HCT116 (cell line): ENCODE measurements around the gene RBM20.

Source experiments
- EZH2phosphoT487 ChIP-seq: fragments of 200-600 bp; IDR thresholded peaks from 2 replicates; pipeline ENCODE4 v1.6.1; 2018; ENCODE audit warnings: antibody characterized with exemption, borderline replicate concordance
- POLR2A ChIP-seq: IDR thresholded peaks from 2 replicates; pipeline ENCODE4 v1.7.0; 2011; ENCODE audit warnings: borderline replicate concordance; ENCODE audit not compliant: insufficient read depth, insufficient read length; ENCODE audit errors: extremely low read depth
- POLR2AphosphoS5 ChIP-seq: IDR thresholded peaks from 2 replicates; pipeline ENCODE4 v1.6.1; 2011; ENCODE audit warnings: mild to moderate bottlenecking, low read depth, low read length, moderate library complexity
- SIN3A ChIP-seq: IDR thresholded peaks from 2 replicates; pipeline ENCODE4 v1.6.1; 2012; ENCODE audit warnings: low read depth
- YY1 ChIP-seq: IDR thresholded peaks from 2 replicates; pipeline ENCODE4 v1.6.1; 2011; ENCODE audit warnings: low read length, low read depth, moderate library complexity, mild to moderate bottlenecking; ENCODE audit not compliant: insufficient replicate concordance; ENCODE audit errors: extremely low read depth
- ZNF274 ChIP-seq: fragments of 200-500 bp; sonication (Bioruptor generic); IDR thresholded peaks from 2 replicates; pipeline ENCODE4 v1.6.1; 2014; ENCODE audit warnings: mild to moderate bottlenecking, low read depth, low read length, inconsistent platforms
- TF ChIP-seq, protein P1 (sequence below), 3 experiments: fragments of 200-600 bp in 1 of 3; sonication (generic) in 1 of 3; IDR thresholded peaks in 2 of 3; conservative IDR thresholded peaks in 1 of 3; 2 replicates each; pipeline ENCODE4 v1.5.1; 2012 to 2017; ENCODE audit warnings: low read depth in 2 of 3, low read length in 2 of 3, antibody characterized with exemption in 1 of 3, borderline replicate concordance in 1 of 3, control low read depth in 1 of 3, mild to moderate bottlenecking in 1 of 3, mixed read lengths in 1 of 3, mixed run types in 1 of 3, moderate library complexity in 1 of 3; ENCODE audit not compliant: insufficient read depth in 1 of 3
- TF ChIP-seq, protein P2 (sequence below): IDR thresholded peaks from 2 replicates; pipeline ENCODE4 v1.6.1; 2012

DNA sequence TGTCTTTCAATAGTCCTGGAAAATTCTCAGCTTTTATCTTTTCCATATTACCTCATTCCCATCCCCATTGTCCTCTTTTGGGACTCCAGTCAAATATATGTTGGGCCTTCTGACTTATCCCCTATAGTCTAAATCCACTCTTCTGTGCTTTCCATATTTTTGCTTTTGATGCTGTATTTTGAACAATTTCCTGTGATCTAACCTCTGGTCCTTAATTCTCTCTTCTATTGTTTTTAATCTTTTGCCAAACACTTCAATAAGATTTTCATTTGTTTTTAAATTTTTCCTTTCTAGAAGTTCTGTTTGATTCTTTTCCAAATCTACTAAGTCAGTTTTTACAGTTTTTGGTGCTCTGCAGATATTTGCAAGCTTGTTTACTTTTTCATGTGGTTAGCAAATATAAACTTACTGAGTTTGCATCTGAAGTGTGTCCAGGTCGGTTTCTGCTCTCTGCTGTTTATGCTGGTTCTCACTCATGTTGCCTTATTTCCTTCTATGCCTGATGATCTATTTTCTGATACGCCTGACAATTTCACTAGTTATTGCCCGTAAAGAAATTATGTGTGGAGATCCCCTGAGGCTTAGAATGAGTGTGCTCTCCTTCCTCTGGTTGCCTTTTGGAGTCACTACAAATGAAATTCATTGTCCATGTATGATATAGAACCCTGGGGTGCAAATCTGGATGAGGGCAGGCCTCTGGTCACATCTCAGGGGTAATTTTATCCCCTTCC lies 110.4 kb downstream of the RBM20 start:
- TF ChIP-seq, protein P1, sequence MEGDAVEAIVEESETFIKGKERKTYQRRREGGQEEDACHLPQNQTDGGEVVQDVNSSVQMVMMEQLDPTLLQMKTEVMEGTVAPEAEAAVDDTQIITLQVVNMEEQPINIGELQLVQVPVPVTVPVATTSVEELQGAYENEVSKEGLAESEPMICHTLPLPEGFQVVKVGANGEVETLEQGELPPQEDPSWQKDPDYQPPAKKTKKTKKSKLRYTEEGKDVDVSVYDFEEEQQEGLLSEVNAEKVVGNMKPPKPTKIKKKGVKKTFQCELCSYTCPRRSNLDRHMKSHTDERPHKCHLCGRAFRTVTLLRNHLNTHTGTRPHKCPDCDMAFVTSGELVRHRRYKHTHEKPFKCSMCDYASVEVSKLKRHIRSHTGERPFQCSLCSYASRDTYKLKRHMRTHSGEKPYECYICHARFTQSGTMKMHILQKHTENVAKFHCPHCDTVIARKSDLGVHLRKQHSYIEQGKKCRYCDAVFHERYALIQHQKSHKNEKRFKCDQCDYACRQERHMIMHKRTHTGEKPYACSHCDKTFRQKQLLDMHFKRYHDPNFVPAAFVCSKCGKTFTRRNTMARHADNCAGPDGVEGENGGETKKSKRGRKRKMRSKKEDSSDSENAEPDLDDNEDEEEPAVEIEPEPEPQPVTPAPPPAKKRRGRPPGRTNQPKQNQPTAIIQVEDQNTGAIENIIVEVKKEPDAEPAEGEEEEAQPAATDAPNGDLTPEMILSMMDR (IDR thresholded peaks at IDR 0.05 in 2 of 3, conservative IDR thresholded peaks at IDR 0.05 in 1 of 3; ENCODE audit: borderline replicate concordance in 1 of 3, insufficient read depth in 1 of 3, low read depth in 2 of 3, low read length in 2 of 3), result no peak
- TF ChIP-seq EZH2phosphoT487, result no peak
- no peak for TF ChIP-seq YY1
- no peak for TF ChIP-seq ZNF274
- TF ChIP-seq SIN3A, result no peak
- TF ChIP-seq POLR2A, result no peak
- no peak for TF ChIP-seq POLR2AphosphoS5
- TF ChIP-seq, protein P2, sequence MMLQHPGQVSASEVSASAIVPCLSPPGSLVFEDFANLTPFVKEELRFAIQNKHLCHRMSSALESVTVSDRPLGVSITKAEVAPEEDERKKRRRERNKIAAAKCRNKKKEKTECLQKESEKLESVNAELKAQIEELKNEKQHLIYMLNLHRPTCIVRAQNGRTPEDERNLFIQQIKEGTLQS, result no peak
